ENCODE measurements around the gene NUMA1.

Gene NUMA1

DNA sequence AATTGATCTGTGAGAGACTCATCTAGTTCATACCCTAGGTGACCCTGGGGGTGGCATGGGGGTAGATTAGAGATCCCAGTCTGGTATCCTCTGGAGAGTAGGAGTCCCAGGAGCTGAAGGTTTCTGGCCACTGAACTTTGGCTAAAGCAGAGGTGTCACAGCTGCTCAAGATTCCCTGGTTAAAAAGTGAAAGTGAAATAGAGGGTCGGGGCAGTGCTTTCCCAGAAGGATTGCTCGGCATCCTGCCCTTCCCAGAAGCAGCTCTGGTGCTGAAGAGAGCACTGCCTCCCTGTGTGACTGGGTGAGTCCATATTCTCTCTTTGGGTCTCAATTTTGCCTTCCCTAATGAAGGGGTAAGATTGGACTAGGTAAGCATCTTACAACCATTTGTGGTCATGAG lies 81.0 kb downstream of the NUMA1 start:
- no peak for DNase-seq (ENCODE audit: low spot score)

DNA sequence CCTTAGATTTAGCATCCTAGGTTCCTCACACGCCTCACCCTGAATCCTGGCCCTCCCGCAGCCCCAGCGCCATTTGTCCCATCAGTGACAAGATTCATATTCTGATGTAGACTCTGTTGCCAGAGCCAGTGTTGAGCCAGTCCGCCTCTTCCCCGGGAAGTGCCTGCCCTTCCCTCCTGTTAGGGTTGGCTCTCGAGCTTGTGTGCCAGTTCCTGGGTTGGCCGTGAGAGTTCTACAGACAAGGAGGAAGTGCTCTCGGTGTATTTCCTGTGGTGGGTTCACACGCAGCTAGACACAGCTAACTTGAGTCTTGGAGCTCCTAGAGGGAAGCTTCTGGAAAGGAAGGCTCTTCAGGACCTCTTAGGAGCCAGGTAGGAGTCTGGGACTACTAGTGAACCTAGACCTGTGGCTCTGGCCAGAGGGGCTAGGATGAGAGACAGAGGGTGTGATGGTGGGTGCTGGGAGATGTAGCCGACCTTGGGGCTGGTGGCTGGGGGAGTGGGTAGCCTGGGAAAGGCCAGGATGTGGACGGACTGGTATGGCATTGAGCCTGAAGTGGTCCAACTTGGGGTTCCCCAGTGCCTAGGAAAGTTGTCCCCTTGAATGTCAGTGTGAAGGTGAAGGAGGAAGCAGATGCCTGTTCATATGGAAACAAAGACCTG lies 81.6 kb downstream of the NUMA1 start, which contains the start of gene IL18BP:
IL18BP (plus strand) TSS at position 261 of the 662 bp plus-strand sequence. CDS start 1,076 bp downstream, outside the sequence.
- DNase-seq (ENCODE audit: low spot score) = no peak

DNA sequence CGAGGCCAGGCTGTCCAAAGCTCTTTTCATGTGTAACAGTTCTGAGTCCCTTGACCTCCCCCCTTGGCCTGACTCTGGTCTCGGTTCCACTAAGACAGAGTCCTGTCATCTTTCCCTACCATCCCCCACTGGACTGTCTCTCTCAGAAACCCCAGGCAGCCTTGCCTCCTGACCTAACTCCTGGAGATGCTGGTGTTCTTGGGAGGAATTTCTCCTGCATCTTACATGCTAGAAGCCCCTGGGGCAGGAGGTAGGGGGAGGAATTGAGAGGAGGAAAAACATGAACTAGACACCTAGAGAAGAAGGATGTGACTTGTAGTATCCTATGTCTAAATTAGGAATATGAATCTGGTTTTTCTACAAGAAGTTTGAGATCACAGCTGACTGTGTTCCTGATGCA lies 82.3 kb downstream of the NUMA1 start:
- DNase-seq (ENCODE audit: low spot score) = no peak

DNA sequence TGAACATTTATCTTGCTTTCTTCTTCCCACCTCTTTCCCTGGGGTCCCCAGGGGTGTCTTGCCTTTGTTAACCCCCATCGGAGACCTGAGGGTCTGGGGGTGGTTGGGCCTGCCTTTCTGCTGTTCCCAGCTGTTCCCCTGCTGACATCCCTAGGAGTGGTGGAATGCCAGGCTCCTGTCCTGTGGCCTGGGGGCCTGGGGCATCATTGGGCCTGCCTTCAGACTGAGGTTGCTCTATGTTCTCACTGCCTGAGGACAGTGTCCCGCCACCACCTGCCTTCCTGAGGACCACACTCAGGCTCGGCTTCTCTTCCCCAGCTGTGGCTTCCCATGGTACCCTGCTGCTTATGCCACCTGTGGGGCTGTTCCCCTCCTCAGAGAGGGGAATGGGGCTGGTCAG lies 82.7 kb downstream of the NUMA1 start:
- no peak for DNase-seq (ENCODE audit: low spot score)

DNA sequence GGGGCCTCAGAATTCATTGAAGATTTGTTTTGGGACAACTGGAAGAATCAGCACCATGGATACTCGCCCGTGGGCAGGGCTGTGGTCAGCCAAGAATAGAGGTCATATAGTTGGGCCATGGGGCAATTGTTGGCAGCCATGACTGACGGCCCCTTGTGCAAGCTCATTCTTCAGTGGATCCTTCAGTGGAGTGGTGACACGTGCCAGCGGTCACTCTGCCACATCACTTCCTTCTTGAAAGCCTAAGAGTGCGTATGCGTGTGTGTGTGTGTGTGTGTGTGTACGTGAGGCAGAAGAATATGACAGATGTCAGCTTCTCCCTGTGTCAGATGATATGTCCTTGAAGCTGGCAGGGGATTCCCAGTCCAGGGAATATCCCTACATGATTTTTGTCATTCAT lies 83.4 kb downstream of the NUMA1 start:
- DNase-seq (ENCODE audit: low spot score) = no peak

DNA sequence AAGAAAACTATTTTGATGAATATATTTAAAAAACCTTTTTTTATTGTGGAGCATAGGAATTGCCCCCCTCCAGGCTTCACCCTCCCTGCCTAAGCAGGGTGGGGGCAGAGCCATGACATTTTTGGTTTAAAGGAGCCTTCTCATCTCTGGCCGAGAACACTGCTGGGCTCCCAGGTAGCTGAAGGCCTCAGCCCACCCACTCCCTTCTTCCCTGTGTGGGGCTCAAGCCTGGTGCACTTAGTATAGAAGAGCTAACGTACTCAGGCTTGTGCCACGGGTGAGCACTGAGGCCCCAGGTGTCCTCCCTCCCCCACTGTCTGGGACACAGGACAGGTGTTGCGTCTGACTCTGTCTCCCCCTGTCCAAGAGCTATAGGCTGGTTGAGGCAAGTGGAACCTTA lies 83.8 kb downstream of the NUMA1 start:
- no peak for DNase-seq (ENCODE audit: low spot score)

DNA sequence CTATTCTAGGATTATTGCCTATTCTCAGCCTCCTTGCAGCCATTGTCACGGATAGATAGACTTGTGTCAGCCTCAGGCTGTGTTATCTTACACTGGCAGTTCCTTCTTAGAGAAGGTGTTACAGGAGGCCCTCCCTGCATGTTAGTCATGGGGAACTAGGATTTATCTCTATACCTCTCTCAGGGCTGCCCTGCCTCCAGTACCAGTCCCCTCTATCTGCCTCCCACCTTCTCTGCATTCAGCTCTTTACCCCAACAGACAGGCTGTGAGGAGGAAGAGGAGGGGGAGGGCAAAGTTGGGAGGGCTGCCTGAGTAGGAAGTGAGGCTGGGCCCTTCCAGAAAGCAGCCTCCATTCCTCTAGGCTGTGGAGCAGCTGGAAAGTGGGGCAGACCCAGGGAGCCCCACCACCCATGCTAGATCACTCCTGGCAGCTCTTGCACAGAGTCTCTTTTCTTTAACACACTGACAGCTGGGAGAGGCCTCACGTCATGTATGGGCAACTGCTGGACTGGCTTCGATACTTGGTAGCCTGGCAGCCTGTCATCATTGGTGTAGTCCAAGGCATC lies 84.5 kb downstream of the NUMA1 start:
- DNase-seq (ENCODE audit: low spot score) = no peak

DNA sequence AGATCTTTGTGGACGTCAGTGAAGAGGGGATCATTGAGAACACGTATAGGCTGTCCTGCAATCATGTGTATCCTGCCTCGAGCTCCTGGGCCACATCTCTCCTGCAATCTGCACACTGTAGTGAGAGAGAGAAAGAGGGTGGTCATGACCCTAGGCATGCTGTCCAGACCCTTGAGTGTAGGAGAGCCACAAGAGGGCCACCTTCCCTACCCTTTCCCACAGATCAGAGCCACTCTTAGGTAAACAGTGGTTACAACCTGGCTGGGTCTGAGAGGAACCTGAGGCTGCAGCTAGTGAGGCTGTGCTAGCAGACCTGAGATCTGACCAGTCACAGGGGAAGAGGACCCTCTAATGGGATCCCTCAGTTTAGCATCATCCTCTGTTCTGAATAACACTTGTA lies 85.6 kb downstream of the NUMA1 start:
- DNase-seq (ENCODE audit: low spot score) = no peak

DNA sequence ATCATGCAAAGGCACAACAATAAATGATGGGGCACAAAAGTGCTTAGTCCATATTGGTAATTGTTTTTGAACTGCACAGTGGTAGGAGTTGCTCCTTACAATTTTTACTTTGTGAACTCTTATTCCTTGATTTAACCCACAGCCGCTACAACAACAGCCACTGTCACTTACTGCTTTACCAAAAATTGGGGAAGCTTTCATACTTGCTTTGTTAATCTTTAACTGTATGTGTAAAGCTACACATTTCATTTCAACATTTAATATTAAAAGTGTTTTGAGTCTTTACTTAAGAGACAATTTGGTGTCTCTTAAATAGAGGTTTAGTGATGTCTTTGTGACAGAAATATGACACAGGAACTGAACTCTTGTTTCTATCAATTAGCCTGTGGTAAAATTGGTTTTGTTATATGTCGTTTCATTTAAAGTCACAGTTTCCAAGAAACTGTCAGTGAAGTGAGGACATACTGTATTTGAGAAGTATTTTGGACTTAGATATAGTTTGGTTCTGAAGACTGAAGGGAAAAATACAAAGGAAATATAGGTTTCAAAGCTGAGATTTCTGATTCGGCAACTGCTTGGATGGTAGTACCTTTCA lies 88.1 kb downstream of the NUMA1 start:
- no peak for DNase-seq (ENCODE audit: low spot score)

DNA sequence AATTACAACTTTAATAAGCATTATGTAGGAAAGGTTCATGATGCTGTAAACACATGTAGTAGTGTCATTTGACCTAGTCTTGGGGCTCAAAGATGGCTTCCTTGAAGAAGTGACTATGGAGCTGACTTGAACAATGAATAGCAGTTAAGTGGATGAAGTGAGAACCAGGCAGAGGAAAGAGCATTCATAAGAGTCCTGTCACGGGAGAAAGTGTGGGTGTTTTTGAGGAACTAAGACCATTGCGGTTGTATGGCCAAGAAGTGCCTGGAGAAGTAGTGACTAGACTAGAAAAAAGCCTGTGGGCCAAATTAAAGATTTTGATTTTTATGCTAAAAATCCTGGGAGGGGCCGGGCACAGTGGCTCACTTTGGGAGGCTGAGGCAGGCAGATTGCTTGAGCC lies 88.8 kb downstream of the NUMA1 start:
- no peak for DNase-seq (ENCODE audit: low spot score)

DNA sequence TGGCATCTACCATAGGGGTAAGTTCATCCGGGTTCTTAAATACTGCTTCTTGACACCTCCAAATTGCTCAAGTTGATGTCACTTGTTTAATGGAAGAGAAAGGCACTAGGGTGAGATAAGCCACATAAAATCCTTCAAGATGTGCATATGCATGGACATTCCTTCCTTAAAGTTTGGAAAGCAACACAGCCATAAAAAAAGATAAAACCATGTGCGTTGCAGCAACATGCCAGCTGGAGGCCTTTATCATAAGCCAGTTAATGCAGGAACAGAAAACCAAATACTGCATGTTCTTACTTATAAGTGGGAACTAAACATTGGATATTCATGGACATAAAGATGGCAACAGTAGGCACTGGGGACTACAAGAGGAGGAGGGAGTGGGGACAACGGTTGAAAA lies 89.6 kb downstream of the NUMA1 start:
- DNase-seq (ENCODE audit: low spot score) = no peak

DNA sequence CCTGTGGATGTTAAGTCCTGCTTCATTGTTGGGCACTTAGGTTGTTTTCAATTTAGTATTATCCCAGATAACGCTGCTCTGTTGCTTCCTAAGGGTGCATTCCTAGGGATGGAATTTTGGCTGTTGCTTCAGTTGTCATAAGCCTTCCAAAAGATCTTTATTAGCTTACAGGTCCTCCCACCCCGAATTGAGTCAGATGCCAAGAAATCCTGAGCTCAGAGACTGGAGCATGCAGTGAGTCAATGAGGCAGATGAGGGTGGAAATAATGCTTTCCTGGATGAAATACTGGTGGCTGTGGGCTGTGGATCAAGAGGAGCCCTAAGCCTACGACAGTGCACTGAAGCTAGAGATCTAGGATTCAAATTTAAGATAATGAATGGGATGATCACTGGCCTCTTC lies 92.3 kb downstream of the NUMA1 start:
- DNase-seq (ENCODE audit: low spot score) = no peak

DNA sequence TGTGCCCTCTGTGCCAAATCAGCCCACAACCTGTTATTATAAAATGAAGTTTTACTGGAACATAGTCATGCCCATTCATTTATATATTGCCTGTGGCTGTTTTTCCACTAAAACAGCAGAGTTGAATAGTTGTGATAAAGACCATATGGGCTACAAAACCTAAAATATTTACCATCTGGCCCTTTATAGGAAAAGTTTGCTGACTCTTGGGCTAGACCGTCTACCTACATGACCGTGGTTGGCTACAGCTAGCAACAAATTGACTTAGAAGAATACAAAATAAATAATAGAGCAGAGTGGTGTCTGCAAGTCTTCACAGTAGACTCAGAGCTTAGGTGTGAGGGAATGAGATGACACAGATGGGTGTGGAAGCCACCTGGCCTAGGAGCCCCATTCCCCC lies 92.8 kb downstream of the NUMA1 start:
- DNase-seq (ENCODE audit: low spot score) = no peak

DNA sequence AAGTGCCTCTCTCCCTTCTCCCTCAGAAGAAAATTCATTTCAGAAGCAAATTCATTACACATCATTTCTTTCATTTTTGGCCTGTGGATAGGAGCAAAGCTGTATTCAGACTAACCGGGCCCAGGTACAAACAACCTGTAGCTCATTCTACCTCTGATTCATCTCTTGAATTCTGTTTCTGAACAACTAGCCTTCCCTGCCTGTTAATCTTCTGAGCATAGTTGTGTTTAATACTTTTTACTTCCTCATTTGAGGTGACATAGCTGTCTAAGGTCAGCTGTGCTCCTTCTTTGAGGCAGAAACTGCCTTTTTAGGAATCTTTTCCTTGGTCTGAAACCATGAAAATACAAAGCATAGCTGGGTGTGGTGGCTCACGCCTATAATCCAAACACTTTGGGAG lies 94.2 kb downstream of the NUMA1 start:
- no peak for DNase-seq (ENCODE audit: low spot score)

DNA sequence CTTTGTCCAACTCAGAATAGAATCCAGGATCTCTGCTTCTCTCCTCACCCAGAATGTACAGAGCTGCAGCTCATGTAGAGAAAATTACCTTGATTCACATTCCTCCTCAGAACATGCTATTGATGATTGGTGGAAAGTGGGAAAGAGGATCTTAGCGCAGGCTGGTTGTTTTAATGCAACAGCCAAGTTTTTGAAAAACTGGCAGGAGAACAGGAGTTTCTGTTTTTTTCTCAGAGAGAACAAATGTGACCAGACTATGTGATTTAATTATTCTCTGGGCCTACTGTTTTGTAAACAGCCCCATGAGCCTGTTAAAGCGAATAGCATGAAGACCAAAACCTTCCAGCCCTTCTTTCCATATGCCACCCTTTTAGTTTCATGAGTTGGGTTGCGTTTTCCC lies 100.7 kb downstream of the NUMA1 start:
- DNase-seq (ENCODE audit: low spot score) = no peak

DNA sequence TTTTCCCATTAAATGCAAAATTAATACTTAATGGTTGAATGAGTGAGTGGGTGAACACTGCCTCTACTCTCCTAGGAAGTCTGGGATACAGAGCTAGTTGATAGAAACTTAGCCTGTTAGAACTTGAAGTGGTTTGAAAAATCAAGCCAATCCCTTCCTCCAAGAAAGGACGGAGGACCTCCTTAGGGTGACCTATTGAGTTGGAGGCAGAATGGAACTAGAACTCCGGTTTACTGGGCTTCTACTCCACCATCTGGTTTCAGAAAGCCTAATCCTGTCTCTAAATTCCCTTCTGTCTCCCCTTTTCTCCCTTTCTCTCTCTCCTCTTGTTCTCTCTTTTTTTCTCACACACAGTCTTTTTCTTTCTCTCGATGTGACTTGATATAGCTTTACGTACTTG lies 101.2 kb downstream of the NUMA1 start:
- DNase-seq (ENCODE audit: low spot score) = no peak

DNA sequence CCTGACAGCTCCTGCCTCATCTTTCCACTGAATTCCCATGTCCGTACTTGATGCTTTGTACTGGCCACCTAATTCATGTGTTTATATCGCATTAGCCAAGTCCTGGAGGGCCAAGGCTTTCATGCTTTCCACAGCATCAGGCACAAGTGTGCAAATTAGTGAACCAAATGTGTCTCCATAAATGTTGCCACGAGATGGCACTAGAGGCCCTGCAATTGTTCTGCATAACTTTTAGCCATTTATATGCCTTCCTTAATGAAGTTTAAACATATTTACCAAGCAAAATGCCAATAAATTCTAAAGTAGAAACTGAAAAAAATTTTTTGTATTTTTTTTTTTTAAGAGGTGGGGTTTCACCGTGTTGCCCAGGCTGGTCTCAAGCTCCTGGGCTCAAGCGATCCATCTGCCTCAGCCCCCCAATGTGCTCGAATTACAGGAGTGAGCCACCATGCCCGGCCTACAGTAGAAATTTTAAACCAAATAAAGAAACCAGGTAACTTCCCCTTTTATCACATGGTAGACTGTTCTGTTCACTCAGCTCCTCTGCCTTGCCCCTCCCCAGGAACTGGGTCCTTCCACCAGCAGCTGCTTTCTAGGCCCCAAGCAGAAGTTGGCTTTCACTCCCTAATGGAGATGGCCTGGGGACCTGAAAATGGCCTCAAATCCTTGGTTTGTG lies 102.5 kb downstream of the NUMA1 start:
- peak; percentile 41 for DNase-seq (ENCODE audit: low spot score)

DNA sequence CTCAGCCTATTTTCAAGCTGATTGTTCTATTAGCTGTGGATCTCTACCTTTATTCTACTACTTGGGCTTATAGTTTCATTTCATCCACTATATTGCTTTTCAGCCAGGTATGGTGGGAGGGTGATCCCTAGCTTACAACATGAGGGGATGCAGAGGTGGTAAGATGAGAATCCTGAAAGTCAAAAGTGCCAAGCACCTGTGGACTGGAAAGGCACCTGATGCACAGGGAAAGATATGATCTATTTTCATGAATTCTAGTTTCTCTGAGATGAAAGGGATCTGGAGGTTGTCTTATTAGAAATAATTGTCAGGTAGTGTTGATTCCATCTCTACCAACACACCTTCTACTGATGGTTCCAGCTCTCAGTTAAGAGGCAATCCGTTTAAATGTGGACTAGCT lies 103.3 kb downstream of the NUMA1 start:
- DNase-seq (ENCODE audit: low spot score) = no peak

DNA sequence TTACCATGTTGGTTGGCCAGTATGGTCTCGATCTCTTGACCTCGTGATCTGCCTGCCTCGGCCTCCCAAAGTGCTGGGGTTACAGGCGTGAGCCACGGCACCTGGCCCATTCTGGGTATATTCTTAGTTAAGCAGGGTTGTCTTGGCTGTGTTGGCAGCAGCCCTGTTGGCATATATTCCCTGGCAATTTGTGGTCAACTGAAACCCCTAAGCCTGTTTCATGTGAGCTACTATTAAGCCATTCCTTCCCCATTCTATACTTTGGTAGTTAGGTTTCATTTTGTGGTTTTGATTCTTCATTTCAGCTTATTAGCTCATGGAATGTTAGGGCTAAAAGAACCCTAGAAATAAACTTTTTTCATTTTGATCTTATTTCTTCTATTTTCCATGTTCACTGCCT lies 103.8 kb downstream of the NUMA1 start:
- no peak for DNase-seq (ENCODE audit: low spot score)

DNA sequence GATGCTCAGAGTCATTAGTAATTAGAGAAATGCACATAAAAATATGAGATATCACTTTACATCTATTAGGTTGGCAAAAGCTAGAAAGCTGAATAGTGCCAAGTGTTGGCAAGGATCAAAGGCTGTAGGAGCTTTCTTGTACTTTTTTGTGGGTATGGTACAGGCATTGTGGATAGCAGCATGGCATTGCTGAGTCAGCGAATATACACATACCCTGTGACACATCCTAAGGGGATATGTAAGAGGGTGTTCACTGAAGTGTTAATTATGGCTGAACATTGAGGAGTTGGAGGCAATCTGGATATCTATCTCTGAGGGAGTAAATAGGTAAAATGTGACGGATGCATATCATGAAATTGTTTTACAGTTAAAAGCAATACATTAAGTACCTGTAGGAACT lies 108.7 kb downstream of the NUMA1 start:
- no peak for DNase-seq (ENCODE audit: low spot score)

DNA sequence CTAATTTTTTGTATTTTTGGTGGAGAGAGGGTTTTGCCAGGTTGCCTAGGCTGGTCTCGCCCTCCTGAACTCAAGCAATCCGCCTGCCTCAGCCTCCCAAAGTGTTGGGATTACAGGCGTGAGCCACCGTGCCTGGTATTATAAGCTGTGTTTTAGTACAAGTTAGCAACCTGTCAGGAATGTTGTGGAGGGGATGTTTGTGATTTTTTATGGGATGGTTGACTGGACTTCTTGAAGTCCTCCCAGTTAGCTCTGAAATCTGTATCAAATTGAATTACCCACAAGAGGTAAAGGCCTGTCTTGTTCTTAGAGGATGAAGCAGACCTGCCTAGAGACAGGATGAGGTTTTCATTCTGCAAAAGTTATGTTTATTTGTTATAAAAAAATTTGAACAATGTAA lies 115.7 kb downstream of the NUMA1 start:
- no peak for DNase-seq (ENCODE audit: low spot score)

DNA sequence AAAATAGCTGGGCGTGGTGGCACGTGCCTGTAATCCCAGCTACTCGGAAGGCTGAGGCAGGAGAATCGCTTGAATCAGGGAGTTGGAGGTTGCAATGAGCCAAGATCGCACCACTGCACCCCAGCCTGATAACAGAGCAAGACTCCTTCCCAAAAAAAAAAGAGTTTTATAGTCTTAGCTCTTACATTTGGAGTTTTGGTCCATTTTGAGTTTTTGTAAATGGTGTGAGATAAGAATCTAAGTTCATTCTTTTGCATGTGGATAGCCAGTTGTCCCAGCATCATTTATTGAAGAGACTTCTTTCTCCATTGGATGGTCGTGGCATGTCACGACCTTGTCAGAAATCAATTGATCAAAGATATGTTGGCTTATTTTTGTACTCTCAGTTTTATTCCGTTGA lies 116.9 kb downstream of the NUMA1 start:
- no peak for DNase-seq (ENCODE audit: low spot score)

DNA sequence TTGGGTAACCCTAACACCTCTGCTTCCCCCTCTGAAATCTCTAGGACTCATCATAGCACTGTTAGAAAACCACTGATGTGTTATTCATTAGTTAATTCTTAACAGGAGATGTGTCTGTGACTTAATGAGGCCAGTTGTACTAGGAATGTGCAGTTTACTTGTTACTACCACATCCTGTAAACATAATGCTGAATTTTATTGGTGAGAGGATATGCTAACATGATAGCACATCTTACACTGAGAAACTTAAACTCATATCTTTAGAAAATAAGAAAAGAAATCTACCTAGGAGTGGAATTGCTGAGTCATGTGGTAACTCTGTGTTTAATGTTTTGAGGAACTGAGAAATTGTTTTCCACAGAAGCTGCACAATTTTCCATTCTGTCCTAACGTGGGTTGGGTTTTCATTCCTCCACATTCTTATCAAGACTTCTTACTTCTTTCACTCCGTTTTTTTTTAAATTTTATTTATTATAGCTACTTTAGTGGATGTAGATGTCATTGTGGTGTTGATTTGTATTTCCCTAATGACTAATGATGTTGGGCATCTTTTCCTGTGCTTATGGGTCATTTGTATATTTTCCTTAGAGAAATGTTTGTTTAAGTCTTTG lies 117.8 kb downstream of the NUMA1 start:
- DNase-seq (ENCODE audit: low spot score) = no peak
